Suprapubic skin (tissue), 3 donors: ENCODE measurements around the gene PTPRA.

Experiments
- POLR2AphosphoS5 ChIP-seq, 3 donors: sonication (generic); formaldehyde crosslinking; IDR thresholded peaks; one replicate each; pipeline ENCODE4 v1.6.1; 2017; ENCODE audit warnings: antibody characterized with exemption in 3 of 3
- TF ChIP-seq, protein P1 (sequence below), 2 donors: fragments of 200-600 bp in 1 of 2; fragments of 450-650 bp in 1 of 2; sonication (generic) in 1 of 2; IDR thresholded peaks; one replicate each; pipeline ENCODE4 v1.5.1; 2016 to 2019; ENCODE audit warnings: antibody characterized with exemption in 2 of 2, mild to moderate bottlenecking in 1 of 2, moderate library complexity in 1 of 2

DNA sequence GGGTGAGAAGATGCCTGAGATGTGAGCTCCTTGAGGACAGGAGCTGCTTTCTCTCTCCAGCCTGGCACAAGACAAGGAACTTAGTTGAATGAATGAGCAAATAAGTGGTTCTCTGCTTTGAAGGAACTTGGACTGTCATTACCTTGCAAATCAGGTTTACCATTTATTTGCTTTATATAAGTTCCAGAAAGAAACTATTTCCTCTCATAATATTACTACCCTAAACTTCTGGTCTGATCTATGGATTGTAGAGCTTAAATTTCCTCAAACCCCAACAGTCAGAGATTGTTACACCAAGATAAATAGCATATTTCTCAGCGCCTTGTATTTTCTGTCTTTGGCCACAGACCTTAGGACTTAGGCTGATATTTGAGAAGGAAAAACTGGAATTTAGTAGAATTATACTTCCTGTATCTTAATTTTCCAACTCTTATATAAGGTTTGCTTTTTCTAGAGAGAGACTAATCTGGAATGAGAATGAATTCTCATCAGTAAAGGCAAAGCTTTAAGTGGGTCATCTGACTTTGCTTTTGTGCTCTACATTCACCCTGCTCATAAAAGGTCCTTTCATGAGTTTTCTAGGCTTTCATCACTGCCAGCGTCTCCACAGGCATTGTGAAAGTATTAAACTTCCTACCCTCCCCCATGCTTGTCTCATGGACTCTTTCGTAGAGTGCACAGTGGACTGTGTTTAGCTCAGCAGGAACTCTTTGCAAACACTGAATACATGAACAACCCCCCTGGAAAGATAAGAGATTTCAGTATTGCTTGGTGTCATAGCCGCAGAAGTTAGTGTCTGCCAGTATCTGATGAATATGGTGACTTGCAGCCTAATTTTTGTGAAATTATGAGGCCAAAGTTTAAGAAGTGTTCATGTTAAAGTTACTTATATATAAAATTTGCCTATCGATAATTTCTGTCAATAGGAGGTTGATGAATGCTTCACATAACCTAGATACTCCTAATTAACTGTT is 74.0 kb downstream of the PTPRA start:
- TF ChIP-seq, protein P1, sequence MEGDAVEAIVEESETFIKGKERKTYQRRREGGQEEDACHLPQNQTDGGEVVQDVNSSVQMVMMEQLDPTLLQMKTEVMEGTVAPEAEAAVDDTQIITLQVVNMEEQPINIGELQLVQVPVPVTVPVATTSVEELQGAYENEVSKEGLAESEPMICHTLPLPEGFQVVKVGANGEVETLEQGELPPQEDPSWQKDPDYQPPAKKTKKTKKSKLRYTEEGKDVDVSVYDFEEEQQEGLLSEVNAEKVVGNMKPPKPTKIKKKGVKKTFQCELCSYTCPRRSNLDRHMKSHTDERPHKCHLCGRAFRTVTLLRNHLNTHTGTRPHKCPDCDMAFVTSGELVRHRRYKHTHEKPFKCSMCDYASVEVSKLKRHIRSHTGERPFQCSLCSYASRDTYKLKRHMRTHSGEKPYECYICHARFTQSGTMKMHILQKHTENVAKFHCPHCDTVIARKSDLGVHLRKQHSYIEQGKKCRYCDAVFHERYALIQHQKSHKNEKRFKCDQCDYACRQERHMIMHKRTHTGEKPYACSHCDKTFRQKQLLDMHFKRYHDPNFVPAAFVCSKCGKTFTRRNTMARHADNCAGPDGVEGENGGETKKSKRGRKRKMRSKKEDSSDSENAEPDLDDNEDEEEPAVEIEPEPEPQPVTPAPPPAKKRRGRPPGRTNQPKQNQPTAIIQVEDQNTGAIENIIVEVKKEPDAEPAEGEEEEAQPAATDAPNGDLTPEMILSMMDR (IDR thresholded peaks at IDR 0.05), result no peak
- TF ChIP-seq POLR2AphosphoS5 (IDR thresholded peaks at IDR 0.05), result no peak
